K562 (cell line): Measurements from ENCODE around the gene LPIN1. TPM values are rescaled to one million over a fixed set of nuclear protein-coding genes. Genes with fewer than 3 reads are reported as not detected.

ENCODE experiments used
- ATAC-seq: fragments of 200-7000 bp; cut with Tn5 transposase; 3 replicates; pipeline ENCODE4 v1.9.1; 2020; ENCODE audit warnings: moderate library complexity
- BruUV-seq: library from RNA; stranded (reverse); fragments of 400-500 nt; replicated peaks from 2 replicates; lab custom pipeline; 2021; lab: Mats Ljungman, UMichigan
- CTCF ChIA-PET: fragments of 300-600 bp; formaldehyde crosslinking; extraction: SDS; loops from one replicate; lab custom pipeline; 2021; ENCODE audit warnings: low intra/inter-chr PET ratio; lab: Yijun Ruan, JAX
- POLR2A ChIA-PET: fragments of 300-600, 350-650 bp; sonication (Branson Sonifier 250); formaldehyde crosslinking; extraction: SDS; loops from one replicate; lab custom pipeline; 2021; ENCODE audit warnings: antibody characterized with exemption, inconsistent platforms; lab: Yijun Ruan, JAX
- DNase-seq, 4 experiments: peaks; one replicate each; pipeline versions ENCODE4 v3.0.0 to v3.0.0-alpha.2; 2011 to 2018; ENCODE audit warnings: low spot score in 3 of 4, mixed read lengths in 3 of 4; ENCODE audit errors: extremely low read depth in 1 of 4
- FAIRE-seq: peaks from 2 replicates; lab custom pipeline; 2011; peaks lifted over from hg19 to GRCh38; lab: Jason Lieb, UNC
- H2AFZ ChIP-seq: 2 replicates; pipeline ENCODE4 v1.6.0; 2011; ENCODE audit warnings: low read depth, low read length, control low read depth, inconsistent platforms
- H3K27ac ChIP-seq: fragments of 200-600 bp; 3 replicates; pipeline ENCODE4 v1.8.0; 2011; ENCODE audit warnings: low read depth, mild to moderate bottlenecking, control low read depth, inconsistent platforms, low read length, moderate library complexity, mixed read lengths; ENCODE audit errors: extremely low read depth
- H3K27me3 ChIP-seq, 2 experiments: fragments of 300-600 bp in 1 of 2; 2 replicates in 1 of 2; 3 replicates in 1 of 2; pipeline versions ENCODE4 v1.6.0 to v1.8.0; 2011; ENCODE audit warnings: inconsistent platforms in 2 of 2, low read length in 2 of 2, mild to moderate bottlenecking in 1 of 2, mixed read lengths in 1 of 2, moderate library complexity in 1 of 2; ENCODE audit not compliant: control insufficient read depth in 2 of 2, insufficient read depth in 2 of 2
- H3K36me3 ChIP-seq: fragments of 300-600 bp; 3 replicates; pipeline ENCODE4 v1.8.0; 2011; ENCODE audit warnings: mild to moderate bottlenecking, low read length, inconsistent platforms; ENCODE audit not compliant: control insufficient read depth, insufficient read depth
- H3K4me1 ChIP-seq, 2 experiments: fragments of 200-600 bp in 1 of 2; replicated peaks in 1 of 2; 2 replicates in 1 of 2; 3 replicates in 1 of 2; pipeline versions ENCODE4 v1.5.1 to v1.8.0; 2011; ENCODE audit warnings: inconsistent platforms in 2 of 2, low read length in 2 of 2, mild to moderate bottlenecking in 1 of 2, mixed read lengths in 1 of 2, moderate library complexity in 1 of 2; ENCODE audit not compliant: control insufficient read depth in 2 of 2, insufficient read depth in 2 of 2
- H3K4me2 ChIP-seq: 2 replicates; pipeline ENCODE4 v1.6.1; 2011; ENCODE audit warnings: low read length, control low read depth, inconsistent platforms, mixed read lengths; ENCODE audit not compliant: insufficient read depth
- H3K4me3 ChIP-seq: fragments of 200-600 bp; sonication (generic), shearing (Covaris generic); 2 replicates; pipeline ENCODE4 v1.5.1; 2016; ENCODE audit warnings: control low read depth, inconsistent platforms
- H3K79me2 ChIP-seq: fragments of 200-600 bp; 3 replicates; pipeline ENCODE4 v1.8.0; 2011; ENCODE audit warnings: low read length, inconsistent platforms; ENCODE audit not compliant: control insufficient read depth, insufficient read depth
- H3K9ac ChIP-seq, 2 experiments: 2 replicates each; pipeline versions ENCODE4 v1.6.0 to v1.6.1; 2011; ENCODE audit warnings: low read depth in 2 of 2, low read length in 2 of 2, control low read depth in 1 of 2, inconsistent platforms in 1 of 2, mild to moderate bottlenecking in 1 of 2, mixed read lengths in 1 of 2; ENCODE audit not compliant: insufficient read depth in 1 of 2
- H3K9me1 ChIP-seq: one replicate; pipeline ENCODE4 v1.6.0; 2011; ENCODE audit warnings: inconsistent platforms, mild to moderate bottlenecking, low read length, moderate library complexity; ENCODE audit not compliant: control insufficient read depth, insufficient read depth
- H3K9me3 ChIP-seq: replicated peaks from 2 replicates; pipeline ENCODE4 v1.5.1; 2011; ENCODE audit warnings: low read depth, low read length, inconsistent platforms; ENCODE audit not compliant: control insufficient read depth, insufficient read depth
- H4K20me1 ChIP-seq: replicated peaks from 2 replicates; pipeline ENCODE4 v1.6.1; 2011; ENCODE audit warnings: low read length, inconsistent platforms, mixed read lengths; ENCODE audit not compliant: control insufficient read depth, insufficient read depth
- CBFA2T3 ChIP-seq: fragments of 450-650 bp; IDR thresholded peaks from 2 replicates; pipeline ENCODE4 v1.6.1; 2017
- CSDE1 ChIP-seq, 2 experiments: fragments of 450-650 bp; IDR thresholded peaks; 2 replicates each; pipeline ENCODE4 v1.6.1; 2016; ENCODE audit warnings: mild to moderate bottlenecking in 1 of 2
- ETV6 ChIP-seq, 3 experiments: fragments of 150-350 bp in 1 of 3; sonication (generic) in 1 of 3; formaldehyde crosslinking in 1 of 3; IDR thresholded peaks; 2 replicates each; pipeline versions ENCODE4 v1.6.1 to v1.8.0; 2014 to 2022; ENCODE audit warnings: borderline replicate concordance in 2 of 3, low read depth in 2 of 3, antibody characterized with exemption in 1 of 3, low read length in 1 of 3, mild to moderate bottlenecking in 1 of 3, missing genetic modification reagents in 1 of 3
- KDM1A ChIP-seq, 2 experiments: fragments of 450-650 bp; IDR thresholded peaks; 2 replicates each; pipeline ENCODE4 v1.6.1; 2016; ENCODE audit warnings: mild to moderate bottlenecking in 2 of 2
- NFXL1 ChIP-seq: fragments of 450-650 bp; formaldehyde crosslinking; IDR thresholded peaks from 2 replicates; pipeline ENCODE4 v1.4.0; 2021; ENCODE audit warnings: mild to moderate bottlenecking
- SPI1 ChIP-seq: IDR thresholded peaks from 2 replicates; pipeline ENCODE4 v1.6.1; 2011; ENCODE audit warnings: low read depth, low read length, control low read depth, borderline replicate concordance
- TGIF2 ChIP-seq: sonication (generic); formaldehyde crosslinking; IDR thresholded peaks from 2 replicates; pipeline ENCODE4 v1.8.1; 2022; ENCODE audit warnings: mild to moderate bottlenecking, missing genetic modification reagents, moderate library complexity
- WGBS: fragments of 100-300 bp; shearing (Covaris generic); methylation state at CpG from one replicate; pipeline ENCODE4 v1.1.6; 2016; ENCODE audit warnings: low coverage, mixed read lengths; ENCODE audit not compliant: insufficient coverage; ENCODE audit errors: missing lambda C conversion rate; 5-methylcytosine and 5-hydroxymethylcytosine counted together
- in situ Hi-C: fragments of 300-500 bp; cut with MboI; formaldehyde crosslinking; loops from 4 replicates; pipeline ENCODE4 v1.15.0; 2018; ENCODE audit warnings: inconsistent platforms, mixed read lengths
- intact Hi-C: fragments of 100-400 bp; cut with micrococcal nuclease; formaldehyde crosslinking; loops from 2 replicates; pipeline ENCODE4 v1.14.2; 2022
- polyA plus RNA-seq, 8 experiments: library from polyadenylated mRNA; depleted of rRNA in 4 of 8; stranded (reverse) in 5 of 8; unstranded in 3 of 8; fragments of >200 nt; fragmentation: Nextera tagmentation in 2 of 8; fragmentation: Illumina TruSeq in 1 of 8; extraction: Ambion mirVana in 2 of 8; extraction: Trizol in 1 of 8; gene quantifications; 2 replicates each; pipeline versions ENCODE4 v1.2.1 to v1.2.3, GENCODE V29; 2011 to 2014; ENCODE audit warnings: inconsistent platforms in 1 of 8, missing spikeins in 1 of 8
- total RNA-seq, 7 experiments: library from RNA; depleted of rRNA in 6 of 7; stranded (reverse); fragments of >200 nt in 6 of 7; fragmentation: Illumina TruSeq in 2 of 7; extraction: Trizol in 2 of 7; gene quantifications; 2 replicates each; pipeline versions ENCODE4 v1.2.1 to v1.2.3, GENCODE V29; 2011 to 2021; ENCODE audit warnings: low replicate concordance in 1 of 7
- TF ChIP-seq, protein P1 (sequence below): fragments of 200-800 bp; sonication (Bioruptor generic); IDR thresholded peaks from 2 replicates; pipeline ENCODE4 v1.6.1; 2017; ENCODE audit warnings: missing genetic modification characterization, missing compliant biosample characterization
- TF ChIP-seq, protein P2 (sequence below), 2 experiments: IDR thresholded peaks in 1 of 2; conservative IDR thresholded peaks in 1 of 2; 2 replicates each; pipeline ENCODE4 v1.6.1; 2016; ENCODE audit warnings: low read depth in 2 of 2, mild to moderate bottlenecking in 1 of 2, missing compliant biosample characterization in 1 of 2, missing genetic modification characterization in 1 of 2, moderate library complexity in 1 of 2
- TF ChIP-seq, protein P3 (sequence below): IDR thresholded peaks from 2 replicates; pipeline ENCODE4 v1.6.1; 2011; ENCODE audit warnings: borderline replicate concordance, low read depth, mild to moderate bottlenecking, moderate library complexity, low read length; ENCODE audit not compliant: insufficient read depth, poor library complexity, severe bottlenecking

LPIN1 gene
- total and polyA plus RNA-seq, 9 of the 15 experiments (the other 6 are each of a cell fraction or from before 2014, with no cell fraction given), result 9.2 to 84.0 (median 27.8) TPM

DNA sequence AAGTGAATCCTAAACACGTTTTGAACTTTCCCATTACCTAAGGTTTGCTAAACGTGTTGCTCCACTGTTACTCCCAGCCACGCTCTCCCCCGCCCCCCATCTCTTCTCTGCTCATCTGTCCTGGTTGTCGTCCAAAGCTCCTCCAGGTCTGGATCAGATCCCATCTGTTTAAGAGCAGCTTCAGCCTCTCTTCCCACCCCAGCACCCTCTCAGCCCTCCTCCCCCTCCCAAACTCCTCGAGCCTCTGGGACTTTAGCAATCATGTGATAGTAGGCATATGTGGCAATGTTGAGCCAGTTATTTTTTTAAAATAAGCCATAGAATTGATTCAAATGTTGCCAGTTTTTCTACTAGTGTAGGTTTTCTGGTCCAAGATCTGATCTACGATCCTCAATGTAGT, 20.0 kb upstream of the LPIN1 start (continued):
- TF ChIP-seq, protein P1, sequence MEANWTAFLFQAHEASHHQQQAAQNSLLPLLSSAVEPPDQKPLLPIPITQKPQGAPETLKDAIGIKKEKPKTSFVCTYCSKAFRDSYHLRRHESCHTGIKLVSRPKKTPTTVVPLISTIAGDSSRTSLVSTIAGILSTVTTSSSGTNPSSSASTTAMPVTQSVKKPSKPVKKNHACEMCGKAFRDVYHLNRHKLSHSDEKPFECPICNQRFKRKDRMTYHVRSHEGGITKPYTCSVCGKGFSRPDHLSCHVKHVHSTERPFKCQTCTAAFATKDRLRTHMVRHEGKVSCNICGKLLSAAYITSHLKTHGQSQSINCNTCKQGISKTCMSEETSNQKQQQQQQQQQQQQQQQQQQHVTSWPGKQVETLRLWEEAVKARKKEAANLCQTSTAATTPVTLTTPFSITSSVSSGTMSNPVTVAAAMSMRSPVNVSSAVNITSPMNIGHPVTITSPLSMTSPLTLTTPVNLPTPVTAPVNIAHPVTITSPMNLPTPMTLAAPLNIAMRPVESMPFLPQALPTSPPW (CRISPR knock-in tag), result peak; percentile 12; the same call in 1 of the 2 replicates
- TF ChIP-seq NFXL1, result no peak

DNA sequence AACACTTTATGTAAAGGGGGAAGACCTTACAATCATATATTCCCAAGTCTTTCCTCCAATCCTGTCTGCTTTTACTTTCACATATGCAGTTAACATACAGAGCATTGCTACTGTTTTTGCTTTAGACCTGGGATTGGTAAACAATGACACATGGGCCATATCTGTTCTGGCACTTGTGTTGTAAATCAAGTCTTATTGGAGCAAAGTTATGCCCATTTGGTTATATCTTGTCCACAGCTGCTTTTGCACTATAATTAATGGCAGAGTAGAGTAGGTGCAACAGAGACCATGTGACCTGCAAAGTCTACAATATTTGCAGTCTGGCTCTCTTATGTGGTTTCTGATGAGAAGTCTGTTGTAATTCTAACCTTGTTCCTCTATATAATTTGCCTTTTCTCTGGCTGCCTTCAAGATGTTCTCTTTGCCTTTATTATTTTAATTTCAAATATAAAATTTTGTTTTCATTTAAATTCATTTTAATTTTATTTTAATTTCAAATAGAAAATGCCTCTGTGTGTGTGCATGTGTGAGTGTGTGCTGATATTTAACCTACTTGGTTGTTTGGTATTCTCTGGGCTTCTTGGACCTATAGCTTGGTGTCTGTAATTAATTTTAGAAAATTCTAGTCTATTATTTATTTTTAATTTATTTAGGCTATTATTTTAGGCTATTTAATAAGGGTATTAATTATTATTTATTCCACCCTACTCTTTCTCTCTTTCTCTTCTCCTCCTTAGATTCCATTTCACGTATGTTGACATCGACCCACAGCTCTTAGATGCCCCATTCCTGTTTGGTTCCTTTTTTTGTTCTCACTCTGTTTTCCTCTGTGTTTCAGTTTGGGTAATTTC, 16.8 kb upstream of the LPIN1 start:
- no peak overlapping the region for H3K27ac ChIP-seq
- H3K9ac ChIP-seq, result no peak overlapping the region
- CTCF ChIA-PET, result no interaction called here
- no peak overlapping the region for H3K4me2 ChIP-seq
- H3K9me3 ChIP-seq, result no peaks in the 10 kb centered on the region
- in situ Hi-C loops (no loop called here), intact Hi-C loops (no loop called here)
- H3K4me1 ChIP-seq, result peaks cover 0 to 9% of the 10 kb centered on the region in 2 experiments; a peak in 2 of 5 replicates
- no peak for FAIRE-seq
- H3K79me2 ChIP-seq, result no peaks in the 10 kb centered on the region
- no peaks in the 10 kb centered on the region for H4K20me1 ChIP-seq
- no peak overlapping the region for H3K4me3 ChIP-seq
- H3K36me3 ChIP-seq, result no peaks in the 10 kb centered on the region
- 53% methylated on average over 2 of the region's 2 CpGs for WGBS
- no peak for DNase-seq
- H3K9me1 ChIP-seq, result no peaks in the 10 kb centered on the region
- no TSS peak for BruUV-seq
- POLR2A ChIA-PET, result interaction anchor here (1.3 kb wide), 2 partner anchors 10 to 14 kb away, joined by 3 to 4 read pairs; no protein-coding TSS in a partner anchor
- no peak for ATAC-seq
- peaks cover 16 to 36% of the 10 kb centered on the region in 2 experiments; a peak in 3 of 5 replicates for H3K27me3 ChIP-seq
- no peak overlapping the region for H2AFZ ChIP-seq
- TF ChIP-seq SPI1 (no peak), TGIF2 (CRISPR knock-in tag) (no peak), KDM1A (IDR thresholded peaks at IDR 0.05) (0 out of 4 replicates have a peak, but pooled peaks of 1 of the 2 experiments have one; percentile 17), CBFA2T3 (0 out of 2 replicates have a peak, but pooled peaks have one; percentile 13), ETV6 (IDR thresholded peaks at IDR 0.05; ENCODE audit: borderline replicate concordance in 1 of 2, low read depth in 2 of 2, low read length in 1 of 2) (no peak), ETV6 (CRISPR knock-in tag; IDR thresholded peaks at IDR 0.05; ENCODE audit: borderline replicate concordance) (no peak), CSDE1 (IDR thresholded peaks at IDR 0.05) (no peak)
- TF ChIP-seq, protein P2, sequence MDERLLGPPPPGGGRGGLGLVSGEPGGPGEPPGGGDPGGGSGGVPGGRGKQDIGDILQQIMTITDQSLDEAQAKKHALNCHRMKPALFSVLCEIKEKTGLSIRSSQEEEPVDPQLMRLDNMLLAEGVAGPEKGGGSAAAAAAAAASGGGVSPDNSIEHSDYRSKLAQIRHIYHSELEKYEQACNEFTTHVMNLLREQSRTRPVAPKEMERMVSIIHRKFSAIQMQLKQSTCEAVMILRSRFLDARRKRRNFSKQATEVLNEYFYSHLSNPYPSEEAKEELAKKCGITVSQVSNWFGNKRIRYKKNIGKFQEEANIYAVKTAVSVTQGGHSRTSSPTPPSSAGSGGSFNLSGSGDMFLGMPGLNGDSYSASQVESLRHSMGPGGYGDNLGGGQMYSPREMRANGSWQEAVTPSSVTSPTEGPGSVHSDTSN (CRISPR knock-in tag; IDR thresholded peaks at IDR 0.05; ENCODE audit: low read depth), result no peak
- TF ChIP-seq, protein P2 (tag; conservative IDR thresholded peaks at IDR 0.05; ENCODE audit: low read depth), result peak; percentile 70
- TF ChIP-seq, protein P3, sequence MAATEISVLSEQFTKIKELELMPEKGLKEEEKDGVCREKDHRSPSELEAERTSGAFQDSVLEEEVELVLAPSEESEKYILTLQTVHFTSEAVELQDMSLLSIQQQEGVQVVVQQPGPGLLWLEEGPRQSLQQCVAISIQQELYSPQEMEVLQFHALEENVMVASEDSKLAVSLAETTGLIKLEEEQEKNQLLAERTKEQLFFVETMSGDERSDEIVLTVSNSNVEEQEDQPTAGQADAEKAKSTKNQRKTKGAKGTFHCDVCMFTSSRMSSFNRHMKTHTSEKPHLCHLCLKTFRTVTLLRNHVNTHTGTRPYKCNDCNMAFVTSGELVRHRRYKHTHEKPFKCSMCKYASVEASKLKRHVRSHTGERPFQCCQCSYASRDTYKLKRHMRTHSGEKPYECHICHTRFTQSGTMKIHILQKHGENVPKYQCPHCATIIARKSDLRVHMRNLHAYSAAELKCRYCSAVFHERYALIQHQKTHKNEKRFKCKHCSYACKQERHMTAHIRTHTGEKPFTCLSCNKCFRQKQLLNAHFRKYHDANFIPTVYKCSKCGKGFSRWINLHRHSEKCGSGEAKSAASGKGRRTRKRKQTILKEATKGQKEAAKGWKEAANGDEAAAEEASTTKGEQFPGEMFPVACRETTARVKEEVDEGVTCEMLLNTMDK, result no peak
